Activated CD8-positive, alpha-beta memory T cell treated with anti-CD3 and anti-CD28 coated beads, Interleukin-2, amount 50 U/mL, for 4 hours (primary cell): ENCODE data around the gene COG5.

Experiments used
- DNase-seq: peaks from one replicate; pipeline ENCODE4 v3.0.0-alpha.2; 2020

The COG5 gene

GRCh38 chr7:107321611-107322010 is 242.1 kb downstream of the COG5 start:
- DNase-seq = no peak

GRCh38 chr7:107319724-107320228 is 243.9 kb downstream of the COG5 start:
- no peak for DNase-seq

- no peak for DNase-seq
Measured at GRCh38 chr7:107318523-107319160, 245.1 kb downstream of the COG5 start.

GRCh38 chr7:107315716-107316220 is 248.0 kb downstream of the COG5 start:
- DNase-seq = no peak

- DNase-seq = no peak
Measured at GRCh38 chr7:107313355-107313754, 250.4 kb downstream of the COG5 start.

GRCh38 chr7:107312418-107312817 is 251.3 kb downstream of the COG5 start:
- no peak for DNase-seq

- DNase-seq = no peak
Measured at GRCh38 chr7:107309296-107309695, 254.4 kb downstream of the COG5 start.

- no peak for DNase-seq
Measured at GRCh38 chr7:107304636-107305035, 259.1 kb downstream of the COG5 start.

GRCh38 chr7:107304063-107304462 is 259.7 kb downstream of the COG5 start:
- DNase-seq = no peak

- DNase-seq = no peak
Measured at GRCh38 chr7:107302250-107302847, 261.4 kb downstream of the COG5 start.

GRCh38 chr7:107294182-107294581 is 269.5 kb downstream of the COG5 start:
- no peak for DNase-seq

- DNase-seq = no peak
Measured at GRCh38 chr7:107292591-107292990, 271.1 kb downstream of the COG5 start.

GRCh38 chr7:107291434-107291833 is 272.3 kb downstream of the COG5 start:
- DNase-seq = no peak

- DNase-seq = no peak
Measured at GRCh38 chr7:107286751-107287621, 276.7 kb downstream of the COG5 start.

- DNase-seq = no peak
Measured at GRCh38 chr7:107284911-107285479, 278.7 kb downstream of the COG5 start.

GRCh38 chr7:107277331-107277730 is 286.4 kb downstream of the COG5 start:
- no peak for DNase-seq

GRCh38 chr7:107276220-107276827 is 287.4 kb downstream of the COG5 start:
- no peak for DNase-seq

GRCh38 chr7:107274506-107274905 is 289.2 kb downstream of the COG5 start:
- no peak for DNase-seq

- DNase-seq = no peak
Measured at GRCh38 chr7:107269790-107270189, 293.9 kb downstream of the COG5 start.

- DNase-seq = no peak
Measured at GRCh38 chr7:107268594-107268993, 295.1 kb downstream of the COG5 start.

GRCh38 chr7:107267138-107267537 is 296.6 kb downstream of the COG5 start:
- no peak for DNase-seq

- DNase-seq = no peak
Measured at GRCh38 chr7:107264723-107265122, 299.0 kb downstream of the COG5 start.

- no peak for DNase-seq
Measured at GRCh38 chr7:107262857-107263256, 300.9 kb downstream of the COG5 start.
